WTC11 (cell line): ENCODE measurements around the gene MARK2. TPM values are rescaled to one million over a fixed set of nuclear protein-coding genes. Genes with fewer than 3 reads are reported as not detected.

Experiments used
- ATAC-seq: fragments of 200-7000 bp; cut with Tn5 transposase; 2 replicates; pipeline ENCODE4 v1.10.0; 2021; ENCODE audit warnings: mild to moderate bottlenecking, moderate library complexity
- CTCF ChIA-PET: fragments of 300-600 bp; sonication (Branson Sonifier 250); formaldehyde crosslinking; loops from one replicate; lab custom pipeline; 2021; ENCODE audit warnings: antibody characterized with exemption; lab: Charles Lee
- POLR2A ChIA-PET: fragments of 350-600 bp; sonication (Branson Sonifier 250); formaldehyde crosslinking; loops from one replicate; lab custom pipeline; 2021; ENCODE audit warnings: antibody characterized with exemption; lab: Charles Lee
- DNase-seq: peaks from one replicate; pipeline ENCODE4 v3.0.0; 2021; ENCODE audit warnings: low spot score
- H3K27ac Mint-ChIP-seq: 2 replicates; pipeline ENCODE4 v1.8.0; 2021; ENCODE audit warnings: mixed read lengths
- H3K27me3 Mint-ChIP-seq: 2 replicates; pipeline ENCODE4 v1.8.0; 2021; ENCODE audit warnings: low read depth, mild to moderate bottlenecking, moderate library complexity, mixed read lengths
- H3K36me3 Mint-ChIP-seq: 2 replicates; pipeline ENCODE4 v1.8.0; 2021; ENCODE audit warnings: mixed read lengths
- H3K4me1 Mint-ChIP-seq: 2 replicates; pipeline ENCODE4 v1.8.0; 2022; ENCODE audit warnings: mixed read lengths
- H3K4me3 Mint-ChIP-seq: 2 replicates; pipeline ENCODE4 v1.8.0; 2021; ENCODE audit warnings: mild to moderate bottlenecking, moderate library complexity, mixed read lengths
- H3K9me3 Mint-ChIP-seq: 2 replicates; pipeline ENCODE4 v1.8.0; 2021; ENCODE audit warnings: mixed read lengths
- ATF1 ChIP-seq: sonication (generic); formaldehyde crosslinking; IDR thresholded peaks from 2 replicates; pipeline ENCODE4 v1.8.1; 2023; ENCODE audit warnings: mild to moderate bottlenecking, moderate library complexity, missing genetic modification reagents
- ATF2 ChIP-seq: sonication (generic); formaldehyde crosslinking; IDR thresholded peaks from 2 replicates; pipeline ENCODE4 v1.8.1; 2022; ENCODE audit warnings: low read depth, missing genetic modification reagents, borderline replicate concordance
- ATF3 ChIP-seq: sonication (generic); formaldehyde crosslinking; conservative IDR thresholded peaks from 2 replicates; pipeline ENCODE4 v1.8.1; 2022; ENCODE audit warnings: mild to moderate bottlenecking, missing genetic modification reagents
- ATF6 ChIP-seq: sonication (generic); formaldehyde crosslinking; IDR thresholded peaks from 2 replicates; pipeline ENCODE4 v1.8.1; 2023; ENCODE audit warnings: mild to moderate bottlenecking, missing genetic modification reagents
- CBFB ChIP-seq: sonication (generic); formaldehyde crosslinking; IDR thresholded peaks from 2 replicates; pipeline ENCODE4 v1.8.1; 2022; ENCODE audit warnings: mild to moderate bottlenecking, low read depth, missing genetic modification reagents
- CDX4 ChIP-seq: fragments of 250-450 bp; sonication (Bioruptor Pico); IDR thresholded peaks from 2 replicates; pipeline ENCODE4 v1.9.0; 2021; ENCODE audit warnings: moderate library complexity, mild to moderate bottlenecking, inconsistent platforms, borderline replicate concordance
- CTCF ChIP-seq: fragments of 200-600 bp; IDR thresholded peaks from 2 replicates; pipeline ENCODE4 v1.8.0; 2022; ENCODE audit warnings: antibody characterized with exemption
- ESRRA ChIP-seq: sonication (generic); formaldehyde crosslinking; IDR thresholded peaks from 2 replicates; pipeline ENCODE4 v1.8.1; 2022; ENCODE audit warnings: mild to moderate bottlenecking, missing genetic modification reagents, borderline replicate concordance
- GRHL2 ChIP-seq: fragments of 250-450 bp; sonication (Bioruptor Pico); IDR thresholded peaks from 2 replicates; pipeline ENCODE4 v1.8.0; 2022; ENCODE audit warnings: mild to moderate bottlenecking, moderate library complexity; ENCODE audit not compliant: insufficient replicate concordance, severe bottlenecking
- HMGA2 ChIP-seq: fragments of 250-450 bp; sonication (Bioruptor Pico); IDR thresholded peaks from 2 replicates; pipeline ENCODE4 v1.4.0; 2021; ENCODE audit warnings: mild to moderate bottlenecking, moderate library complexity
- IRF2 ChIP-seq: sonication (generic); formaldehyde crosslinking; IDR thresholded peaks from 2 replicates; pipeline ENCODE4 v1.8.0; 2022; ENCODE audit warnings: low read depth, missing genetic modification reagents, borderline replicate concordance
- KAT7 ChIP-seq: sonication (generic); formaldehyde crosslinking; IDR thresholded peaks from 2 replicates; pipeline ENCODE4 v1.8.1; 2023; ENCODE audit warnings: missing genetic modification reagents, mild to moderate bottlenecking, borderline replicate concordance
- MLX ChIP-seq: sonication (generic); formaldehyde crosslinking; IDR thresholded peaks from 2 replicates; pipeline ENCODE4 v1.8.1; 2023; ENCODE audit warnings: mild to moderate bottlenecking, missing genetic modification reagents, moderate library complexity
- NR2C2 ChIP-seq: sonication (generic); formaldehyde crosslinking; IDR thresholded peaks from 2 replicates; pipeline ENCODE4 v1.8.0; 2022; ENCODE audit warnings: mild to moderate bottlenecking, missing genetic modification reagents
- RELA ChIP-seq: sonication (generic); formaldehyde crosslinking; IDR thresholded peaks from 2 replicates; pipeline ENCODE4 v1.8.1; 2022; ENCODE audit warnings: missing genetic modification reagents, mild to moderate bottlenecking, borderline replicate concordance
- SMAD3 ChIP-seq: sonication (generic); formaldehyde crosslinking; IDR thresholded peaks from 2 replicates; pipeline ENCODE4 v1.8.0; 2022; ENCODE audit warnings: missing genetic modification reagents, mild to moderate bottlenecking, borderline replicate concordance
- ZNF232 ChIP-seq: sonication (generic); formaldehyde crosslinking; IDR thresholded peaks from 2 replicates; pipeline ENCODE4 v1.8.0; 2022; ENCODE audit warnings: mild to moderate bottlenecking, missing genetic modification reagents
- ZNF416 ChIP-seq: fragments of 250-450 bp; sonication (Bioruptor Pico); IDR thresholded peaks from 2 replicates; pipeline ENCODE4 v1.9.0; 2021; ENCODE audit warnings: mild to moderate bottlenecking, inconsistent platforms
- total RNA-seq: library from RNA; stranded (reverse); gene quantifications from 3 replicates; pipeline ENCODE4 v1.2.3, GENCODE V29; 2021
- TF ChIP-seq, protein P1 (sequence below): sonication (generic); formaldehyde crosslinking; IDR thresholded peaks from 2 replicates; pipeline ENCODE4 v1.8.1; 2022; ENCODE audit warnings: low read depth, mild to moderate bottlenecking, moderate library complexity, missing genetic modification reagents, borderline replicate concordance
- TF ChIP-seq, protein P2 (sequence below): sonication (generic); formaldehyde crosslinking; IDR thresholded peaks from 2 replicates; pipeline ENCODE4 v1.8.0; 2022; ENCODE audit warnings: missing genetic modification reagents

Gene MARK2
- total RNA-seq, 1 experiment from 2014 or later: 57.4 TPM

GRCh38 chr11:63941901-63942300 lies 103.0 kb downstream of the MARK2 start:
- peaks cover 4% of the 10 kb centered on the region for H3K36me3 Mint-ChIP-seq
- no peaks in the 10 kb centered on the region; the same call in 1 of the 2 replicates for H3K27me3 Mint-ChIP-seq
- ATAC-seq: no peak
- ChIA-PET POLR2A (no interaction called here), CTCF (interaction anchor here (1.7 kb wide), 1 partner anchor 8 kb away, joined by 5 read pairs; no protein-coding TSS in a partner anchor)
- no peak for DNase-seq
- H3K27ac Mint-ChIP-seq: no peak overlapping the region
- no peaks in the 10 kb centered on the region for H3K9me3 Mint-ChIP-seq
- peaks cover 19% of the 10 kb centered on the region for H3K4me1 Mint-ChIP-seq
- no peak for TF ChIP-seq ATF3 (CRISPR knock-in tag)
- no peak for TF ChIP-seq ATF6 (CRISPR knock-in tag)
- no peak for TF ChIP-seq CBFB (CRISPR knock-in tag)
- TF ChIP-seq CTCF: no peak
- no peak for TF ChIP-seq ESRRA (CRISPR knock-in tag)
- TF ChIP-seq HMGA2 (CRISPR knock-in tag): no peak
- TF ChIP-seq, protein P1, sequence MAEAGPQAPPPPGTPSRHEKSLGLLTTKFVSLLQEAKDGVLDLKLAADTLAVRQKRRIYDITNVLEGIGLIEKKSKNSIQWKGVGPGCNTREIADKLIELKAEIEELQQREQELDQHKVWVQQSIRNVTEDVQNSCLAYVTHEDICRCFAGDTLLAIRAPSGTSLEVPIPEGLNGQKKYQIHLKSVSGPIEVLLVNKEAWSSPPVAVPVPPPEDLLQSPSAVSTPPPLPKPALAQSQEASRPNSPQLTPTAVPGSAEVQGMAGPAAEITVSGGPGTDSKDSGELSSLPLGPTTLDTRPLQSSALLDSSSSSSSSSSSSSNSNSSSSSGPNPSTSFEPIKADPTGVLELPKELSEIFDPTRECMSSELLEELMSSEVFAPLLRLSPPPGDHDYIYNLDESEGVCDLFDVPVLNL (CRISPR knock-in tag): no peak
- no peak for TF ChIP-seq CDX4 (CRISPR knock-in tag)
- TF ChIP-seq KAT7 (CRISPR knock-in tag): no peak
- no peak for TF ChIP-seq RELA (CRISPR knock-in tag)
- no peak overlapping the region for H3K4me3 Mint-ChIP-seq

GRCh38 chr11:63942803-63943202 lies 103.9 kb downstream of the MARK2 start:
- no peak for DNase-seq
- TF ChIP-seq KAT7 (CRISPR knock-in tag) (no peak), ATF1 (no peak), IRF2 (CRISPR knock-in tag) (no peak), ZNF232 (CRISPR knock-in tag) (no peak), MLX (CRISPR knock-in tag) (no peak), ATF2 (CRISPR knock-in tag) (no peak), GRHL2 (no peak), SMAD3 (no peak), ZNF416 (CRISPR knock-in tag) (no peak), NR2C2 (CRISPR knock-in tag) (no peak)
- TF ChIP-seq, protein P1 (CRISPR knock-in tag): no peak
- TF ChIP-seq, protein P2, sequence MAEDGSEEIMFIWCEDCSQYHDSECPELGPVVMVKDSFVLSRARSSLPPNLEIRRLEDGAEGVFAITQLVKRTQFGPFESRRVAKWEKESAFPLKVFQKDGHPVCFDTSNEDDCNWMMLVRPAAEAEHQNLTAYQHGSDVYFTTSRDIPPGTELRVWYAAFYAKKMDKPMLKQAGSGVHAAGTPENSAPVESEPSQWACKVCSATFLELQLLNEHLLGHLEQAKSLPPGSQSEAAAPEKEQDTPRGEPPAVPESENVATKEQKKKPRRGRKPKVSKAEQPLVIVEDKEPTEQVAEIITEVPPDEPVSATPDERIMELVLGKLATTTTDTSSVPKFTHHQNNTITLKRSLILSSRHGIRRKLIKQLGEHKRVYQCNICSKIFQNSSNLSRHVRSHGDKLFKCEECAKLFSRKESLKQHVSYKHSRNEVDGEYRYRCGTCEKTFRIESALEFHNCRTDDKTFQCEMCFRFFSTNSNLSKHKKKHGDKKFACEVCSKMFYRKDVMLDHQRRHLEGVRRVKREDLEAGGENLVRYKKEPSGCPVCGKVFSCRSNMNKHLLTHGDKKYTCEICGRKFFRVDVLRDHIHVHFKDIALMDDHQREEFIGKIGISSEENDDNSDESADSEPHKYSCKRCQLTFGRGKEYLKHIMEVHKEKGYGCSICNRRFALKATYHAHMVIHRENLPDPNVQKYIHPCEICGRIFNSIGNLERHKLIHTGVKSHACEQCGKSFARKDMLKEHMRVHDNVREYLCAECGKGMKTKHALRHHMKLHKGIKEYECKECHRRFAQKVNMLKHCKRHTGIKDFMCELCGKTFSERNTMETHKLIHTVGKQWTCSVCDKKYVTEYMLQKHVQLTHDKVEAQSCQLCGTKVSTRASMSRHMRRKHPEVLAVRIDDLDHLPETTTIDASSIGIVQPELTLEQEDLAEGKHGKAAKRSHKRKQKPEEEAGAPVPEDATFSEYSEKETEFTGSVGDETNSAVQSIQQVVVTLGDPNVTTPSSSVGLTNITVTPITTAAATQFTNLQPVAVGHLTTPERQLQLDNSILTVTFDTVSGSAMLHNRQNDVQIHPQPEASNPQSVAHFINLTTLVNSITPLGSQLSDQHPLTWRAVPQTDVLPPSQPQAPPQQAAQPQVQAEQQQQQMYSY: no peak
- H3K4me1 Mint-ChIP-seq: peaks cover 15% of the 10 kb centered on the region
- H3K27ac Mint-ChIP-seq: no peak overlapping the region
- ATAC-seq: no peak
- peaks cover 12% of the 10 kb centered on the region for H3K36me3 Mint-ChIP-seq
- CTCF ChIA-PET: interaction anchor here (0.6 to 1.7 kb wide), 2 partner anchors 8 to 55 kb away, joined by 3 to 5 read pairs; no protein-coding TSS in a partner anchor
- H3K27me3 Mint-ChIP-seq: no peaks in the 10 kb centered on the region; the same call in 1 of the 2 replicates
- H3K9me3 Mint-ChIP-seq: no peaks in the 10 kb centered on the region
- no peak overlapping the region for H3K4me3 Mint-ChIP-seq
- POLR2A ChIA-PET: no interaction called here
